WTC11 (cell line): ENCODE data around the gene BLOC1S5.

ENCODE experiments used
- CREB1 ChIP-seq: sonication (generic); formaldehyde crosslinking; IDR thresholded peaks from 2 replicates; pipeline ENCODE4 v1.8.0; 2023; ENCODE audit warnings: mild to moderate bottlenecking, missing genetic modification reagents
- CTCF ChIP-seq: fragments of 200-600 bp; IDR thresholded peaks from 2 replicates; pipeline ENCODE4 v1.8.0; 2022; ENCODE audit warnings: antibody characterized with exemption
- JUN ChIP-seq: sonication (generic); formaldehyde crosslinking; IDR thresholded peaks from 2 replicates; pipeline ENCODE4 v1.8.0; 2023; ENCODE audit warnings: mild to moderate bottlenecking, missing genetic modification reagents
- NFYB ChIP-seq: sonication (generic); formaldehyde crosslinking; conservative IDR thresholded peaks from 2 replicates; pipeline ENCODE4 v1.8.0; 2022; ENCODE audit warnings: low read depth, missing genetic modification reagents
- TEAD1 ChIP-seq: sonication (generic); formaldehyde crosslinking; IDR thresholded peaks from 2 replicates; pipeline ENCODE4 v1.8.0; 2022; ENCODE audit warnings: mild to moderate bottlenecking, missing genetic modification reagents
- TEAD4 ChIP-seq: sonication (generic); formaldehyde crosslinking; IDR thresholded peaks from 2 replicates; pipeline ENCODE4 v1.8.0; 2022; ENCODE audit warnings: mild to moderate bottlenecking, missing genetic modification reagents
- ZBTB43 ChIP-seq: sonication (generic); formaldehyde crosslinking; IDR thresholded peaks from 2 replicates; pipeline ENCODE4 v1.8.1; 2023; ENCODE audit warnings: mild to moderate bottlenecking, missing genetic modification reagents
- ZNF121 ChIP-seq: sonication (generic); formaldehyde crosslinking; IDR thresholded peaks from 2 replicates; pipeline ENCODE4 v1.8.0; 2023; ENCODE audit warnings: missing genetic modification reagents
- ZNF138 ChIP-seq: sonication (generic); formaldehyde crosslinking; conservative IDR thresholded peaks from 2 replicates; pipeline ENCODE4 v1.8.1; 2022; ENCODE audit warnings: mild to moderate bottlenecking, moderate library complexity, missing genetic modification reagents
- ZNF232 ChIP-seq: sonication (generic); formaldehyde crosslinking; IDR thresholded peaks from 2 replicates; pipeline ENCODE4 v1.8.0; 2022; ENCODE audit warnings: mild to moderate bottlenecking, missing genetic modification reagents
- ZNF317 ChIP-seq: sonication (generic); formaldehyde crosslinking; IDR thresholded peaks from 2 replicates; pipeline ENCODE4 v1.8.1; 2023; ENCODE audit warnings: low read depth, mild to moderate bottlenecking, moderate library complexity, missing genetic modification reagents, borderline replicate concordance
- ZNF532 ChIP-seq: fragments of 250-450 bp; sonication (Bioruptor Pico); IDR thresholded peaks from 2 replicates; pipeline ENCODE4 v1.9.0; 2021; ENCODE audit warnings: mild to moderate bottlenecking, borderline replicate concordance

GRCh38 chr6:8113131-8113654 is 49.0 kb upstream of the BLOC1S5 start:
- TF ChIP-seq TEAD4 (CRISPR knock-in tag): no peak
- TF ChIP-seq ZNF232: no peak
- no peak for TF ChIP-seq CREB1 (CRISPR knock-in tag)
- no peak for TF ChIP-seq NFYB (CRISPR knock-in tag)
- no peak for TF ChIP-seq CTCF
- TF ChIP-seq JUN (CRISPR knock-in tag): no peak
- TF ChIP-seq ZBTB43: no peak
- TF ChIP-seq ZNF121 (CRISPR knock-in tag): no peak
- no peak for TF ChIP-seq TEAD1 (CRISPR knock-in tag)
- no peak for TF ChIP-seq ZNF138 (CRISPR knock-in tag)
- no peak for TF ChIP-seq ZNF317
- no peak for TF ChIP-seq ZNF532 (CRISPR knock-in tag)
